NCI-H82 treated with DMSO at 0.1 percent for 48 hours (cell line): ENCODE results near the gene PKLR.
"Not testable (repeated sequence)": the region's sequence is repeated elsewhere in the genome, so short reads cannot be mapped to it uniquely, and the experiment has no call there.

Experiments used
- DNase-seq: peaks from one replicate; lab custom pipeline; 2025; ENCODE audit not compliant: unreplicated experiment; lab: John Stamatoyannopoulos, UW

PKLR gene

DNA sequence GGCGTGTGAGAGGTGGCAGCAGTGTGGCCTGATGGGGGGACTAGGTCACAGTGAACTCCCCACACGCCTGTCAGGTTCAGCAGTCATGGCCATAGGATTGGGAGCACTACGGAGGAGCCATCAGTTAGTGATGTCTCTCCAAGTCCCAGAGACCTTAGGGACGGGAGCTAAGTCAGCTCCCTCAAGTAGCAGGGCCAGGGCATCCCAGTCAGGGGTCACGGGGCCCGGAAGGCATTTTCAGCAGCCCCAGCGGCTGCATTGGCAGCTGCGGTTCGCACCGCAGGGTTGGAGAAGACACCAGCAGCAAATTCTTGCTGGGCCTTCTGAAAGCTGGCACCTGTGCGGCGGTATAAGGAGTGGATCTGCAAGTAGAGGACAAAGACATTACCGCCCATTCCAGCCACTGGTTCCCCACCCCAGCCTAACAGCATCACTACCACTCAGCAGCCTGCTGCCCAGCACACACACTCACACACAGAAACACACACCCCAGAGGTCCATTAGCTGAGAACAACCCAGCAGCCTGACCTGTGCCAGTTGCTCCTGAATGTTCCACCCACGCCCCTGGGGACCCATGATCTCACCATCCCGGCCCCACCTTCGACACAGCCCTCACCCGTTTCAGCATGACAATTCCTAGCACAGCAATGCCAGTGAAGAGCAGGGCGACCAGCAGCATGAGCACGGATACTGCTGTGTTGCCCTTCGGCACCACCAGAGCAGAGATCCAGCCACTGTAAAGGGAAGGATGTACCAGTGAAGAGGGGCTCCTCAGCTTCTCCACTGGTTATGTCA, 45.0 kb downstream of the PKLR start:
- DNase-seq, result no peak

DNA sequence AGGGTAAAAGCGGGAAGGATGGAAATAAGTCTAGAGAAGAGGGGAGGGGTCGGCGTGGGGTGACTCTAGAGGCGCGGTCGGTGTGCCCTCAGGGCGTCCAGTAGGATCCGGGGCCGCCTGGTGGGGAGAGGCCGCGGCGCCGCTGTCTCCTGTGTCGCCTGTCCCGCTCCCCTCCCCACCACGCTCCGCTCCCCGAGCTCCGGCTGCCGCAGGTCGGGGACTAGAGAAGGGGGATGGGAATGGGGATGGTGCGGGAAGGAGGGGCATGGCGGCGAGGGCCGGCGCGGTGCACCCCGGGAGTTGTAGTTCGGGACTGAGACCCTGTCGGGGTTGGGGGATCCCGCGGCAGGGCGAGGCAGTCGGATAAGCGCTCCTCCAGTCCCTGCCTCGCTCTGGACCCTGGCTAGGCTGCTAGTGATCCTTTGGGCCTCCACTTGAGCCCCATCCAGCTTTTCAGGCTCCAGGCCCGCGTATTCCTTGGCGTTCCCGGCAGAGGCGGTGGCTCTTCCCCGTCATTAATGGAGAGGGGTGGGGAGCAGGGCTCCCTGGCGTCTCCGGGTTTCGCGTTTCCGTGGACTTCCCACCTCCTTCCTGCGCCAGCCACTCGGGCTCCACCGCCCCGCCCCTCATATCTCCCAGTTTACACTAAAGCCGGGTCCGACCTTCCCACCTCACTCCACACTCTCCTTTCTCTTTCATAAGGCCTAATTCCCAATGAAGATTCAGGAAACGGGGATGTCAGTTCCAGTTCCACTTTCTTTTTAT, 45.8 kb downstream of the PKLR start, which contains the start of gene ENTREP3:
ENTREP3 (minus strand) TSS at position 241 of the 765 bp plus-strand sequence. CDS start 606 bp downstream, outside the sequence.
- peak; percentile 78 for DNase-seq

DNA sequence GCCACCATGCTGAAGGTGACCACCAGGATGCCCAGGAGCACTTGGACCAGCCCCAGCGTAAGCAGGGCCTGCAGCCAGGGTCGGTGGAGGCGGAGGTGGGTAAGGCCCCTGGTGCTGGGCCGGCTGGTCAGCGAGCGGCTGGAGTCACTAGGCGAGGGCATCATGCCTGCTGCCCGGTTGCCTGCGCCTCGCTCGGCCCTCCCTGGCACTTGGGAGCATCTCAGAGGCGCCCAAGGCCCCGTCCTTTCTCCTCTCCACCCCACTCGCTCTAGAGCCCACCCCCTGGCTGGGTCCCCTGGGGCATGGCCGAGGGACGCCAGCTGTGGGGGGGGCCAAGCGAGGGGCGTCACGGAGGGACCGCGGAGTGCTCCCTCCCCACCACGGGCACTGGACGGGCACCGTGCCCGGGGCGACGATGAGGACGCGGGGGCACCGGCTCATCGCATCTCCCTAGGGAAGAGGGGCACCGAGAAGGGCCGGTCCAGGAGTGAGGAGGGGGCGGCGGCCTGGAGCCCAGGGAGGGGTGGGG, 46.5 kb downstream of the PKLR start:
- DNase-seq, result no peak

DNA sequence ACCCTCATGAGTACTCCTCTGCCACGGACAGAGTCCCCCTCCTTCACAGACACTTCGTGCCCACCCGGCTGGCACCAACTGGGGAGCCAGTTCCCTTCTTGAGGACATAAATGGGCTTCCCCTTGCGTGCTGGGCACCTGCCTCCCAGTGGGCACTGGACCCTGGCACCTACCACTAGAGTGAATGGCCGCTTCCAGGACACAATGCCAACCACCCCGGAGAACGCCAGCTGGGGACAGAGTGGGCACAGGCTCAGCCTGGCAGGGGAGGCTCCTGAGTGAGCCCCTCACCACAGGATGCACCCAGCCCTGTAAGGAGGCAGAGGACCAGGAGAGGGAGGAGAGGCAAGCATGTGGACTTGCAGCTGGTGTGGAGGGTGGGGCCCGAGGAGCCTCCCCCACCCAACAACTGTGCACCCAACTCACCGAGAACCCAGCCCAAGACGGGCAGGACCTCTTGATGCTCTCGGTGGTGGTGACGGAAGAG, 47.0 kb downstream of the PKLR start:
- no peak for DNase-seq

DNA sequence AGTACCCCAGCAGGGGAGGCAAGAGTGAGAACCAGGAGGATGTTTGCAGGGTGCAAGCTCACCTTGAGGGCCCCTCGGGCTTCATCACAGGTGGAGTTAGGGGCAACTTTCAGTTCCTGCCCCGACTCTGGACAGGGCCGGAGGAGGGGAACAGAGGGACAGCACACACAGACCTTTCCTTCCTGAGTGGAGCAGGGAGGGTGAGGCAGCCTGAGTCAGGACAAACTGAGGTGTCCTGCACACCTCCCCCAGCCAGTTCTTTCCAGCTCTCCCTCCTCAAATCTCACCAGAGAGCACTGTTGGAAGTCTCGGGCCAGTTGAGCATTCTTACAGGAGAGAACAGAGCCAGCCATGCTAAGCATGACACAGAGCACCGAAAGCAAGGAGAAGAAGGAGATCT, 47.4 kb downstream of the PKLR start:
- DNase-seq, result no peak

DNA sequence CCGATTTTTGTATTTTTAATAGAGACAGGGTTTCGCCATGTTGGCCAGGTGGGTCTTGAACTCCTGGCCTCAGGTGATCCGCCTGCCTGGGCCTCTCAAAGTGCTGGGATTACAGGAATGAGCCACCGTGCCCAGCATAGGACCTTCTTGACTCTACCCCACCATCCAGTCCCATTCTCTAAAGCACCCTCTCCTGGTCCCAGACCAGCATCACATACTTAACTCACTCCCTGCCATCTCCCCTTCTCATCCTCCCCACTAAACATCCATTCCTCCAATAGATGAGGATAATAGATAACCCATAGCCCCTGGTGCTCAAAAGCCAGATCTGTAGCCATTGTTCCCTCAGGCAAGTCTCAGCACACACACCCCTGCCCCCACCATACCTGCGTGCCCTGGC, 48.0 kb downstream of the PKLR start:
- no peak for DNase-seq

DNA sequence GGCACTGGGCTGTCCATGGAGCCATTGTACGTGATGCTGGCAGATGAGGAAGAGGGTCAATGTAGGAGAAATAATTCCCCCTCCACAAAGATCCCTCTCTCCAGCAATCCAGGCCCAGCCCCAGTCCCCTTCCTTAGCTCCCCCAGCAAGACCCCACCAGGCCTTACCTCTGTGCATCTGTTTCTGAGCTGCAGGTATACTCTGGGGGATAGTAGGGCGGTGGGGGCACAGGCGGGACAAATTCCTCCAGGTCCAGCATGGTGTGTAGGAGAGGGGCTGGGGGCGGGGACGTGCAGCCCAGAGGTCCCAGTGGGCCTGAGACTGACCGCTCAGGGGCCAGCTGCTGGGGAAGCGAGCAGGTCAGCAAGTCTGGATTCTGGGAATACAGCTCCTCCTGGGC, 49.7 kb downstream of the PKLR start:
- DNase-seq, result no peak

DNA sequence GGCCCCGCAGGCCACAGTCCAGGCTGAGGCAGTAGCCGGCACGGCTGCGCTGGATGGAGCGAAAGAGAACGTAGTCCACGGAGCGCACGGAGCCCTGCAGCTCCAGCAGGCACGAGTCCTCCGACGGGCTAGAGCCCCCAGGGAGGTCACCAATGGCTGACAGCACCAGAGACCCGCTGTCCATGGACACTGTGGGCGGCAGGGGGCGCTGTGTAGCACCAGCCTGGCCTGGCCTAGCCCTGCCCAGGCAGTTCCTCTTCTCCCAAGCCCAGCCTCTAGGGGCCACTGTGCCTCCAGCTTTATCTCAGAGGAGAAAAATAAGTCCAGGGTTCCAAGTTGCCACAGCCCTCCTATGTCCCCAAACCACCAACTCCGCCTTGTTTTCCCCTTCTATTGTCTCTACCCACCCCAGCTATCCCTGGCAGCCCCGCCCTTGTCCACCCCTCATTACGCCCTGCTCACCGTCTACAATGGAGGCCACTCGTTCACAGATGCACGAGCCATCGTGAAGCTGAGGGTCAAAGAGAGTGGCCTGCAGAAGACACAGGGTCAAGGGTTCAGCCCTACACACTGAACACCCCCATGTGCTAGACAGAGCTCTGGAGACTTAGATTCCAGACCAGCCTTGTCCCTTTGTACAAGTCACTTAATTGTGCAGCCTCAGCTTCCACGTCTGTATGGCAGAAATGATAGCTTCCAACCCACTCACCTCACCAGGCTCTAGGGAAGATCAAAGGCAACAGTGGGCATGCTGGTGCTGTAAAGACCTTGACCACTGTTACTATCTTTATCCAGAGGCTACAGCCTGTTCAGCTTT, 50.4 kb downstream of the PKLR start:
- peak; percentile 91 for DNase-seq

DNA sequence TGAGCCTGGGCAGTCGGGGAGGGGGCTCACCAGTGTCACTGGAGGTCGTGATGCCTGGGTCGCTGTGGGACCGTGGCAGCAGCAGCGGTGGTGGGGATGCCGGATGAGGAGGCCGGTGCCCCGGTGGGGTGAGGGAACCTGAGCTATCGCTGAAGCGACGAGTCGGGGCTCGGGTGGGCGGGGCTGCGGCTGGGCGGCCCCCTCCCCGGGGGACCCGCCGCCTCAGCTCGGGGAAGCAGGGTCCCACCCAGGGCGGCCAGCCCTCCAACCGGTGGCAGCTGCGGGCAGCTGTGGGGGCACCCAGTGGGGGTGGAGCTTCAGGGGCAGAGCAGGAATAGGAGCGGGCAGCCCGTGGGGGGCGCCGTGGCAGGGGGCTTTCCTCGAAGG, 51.0 kb downstream of the PKLR start:
- no peak for DNase-seq

DNA sequence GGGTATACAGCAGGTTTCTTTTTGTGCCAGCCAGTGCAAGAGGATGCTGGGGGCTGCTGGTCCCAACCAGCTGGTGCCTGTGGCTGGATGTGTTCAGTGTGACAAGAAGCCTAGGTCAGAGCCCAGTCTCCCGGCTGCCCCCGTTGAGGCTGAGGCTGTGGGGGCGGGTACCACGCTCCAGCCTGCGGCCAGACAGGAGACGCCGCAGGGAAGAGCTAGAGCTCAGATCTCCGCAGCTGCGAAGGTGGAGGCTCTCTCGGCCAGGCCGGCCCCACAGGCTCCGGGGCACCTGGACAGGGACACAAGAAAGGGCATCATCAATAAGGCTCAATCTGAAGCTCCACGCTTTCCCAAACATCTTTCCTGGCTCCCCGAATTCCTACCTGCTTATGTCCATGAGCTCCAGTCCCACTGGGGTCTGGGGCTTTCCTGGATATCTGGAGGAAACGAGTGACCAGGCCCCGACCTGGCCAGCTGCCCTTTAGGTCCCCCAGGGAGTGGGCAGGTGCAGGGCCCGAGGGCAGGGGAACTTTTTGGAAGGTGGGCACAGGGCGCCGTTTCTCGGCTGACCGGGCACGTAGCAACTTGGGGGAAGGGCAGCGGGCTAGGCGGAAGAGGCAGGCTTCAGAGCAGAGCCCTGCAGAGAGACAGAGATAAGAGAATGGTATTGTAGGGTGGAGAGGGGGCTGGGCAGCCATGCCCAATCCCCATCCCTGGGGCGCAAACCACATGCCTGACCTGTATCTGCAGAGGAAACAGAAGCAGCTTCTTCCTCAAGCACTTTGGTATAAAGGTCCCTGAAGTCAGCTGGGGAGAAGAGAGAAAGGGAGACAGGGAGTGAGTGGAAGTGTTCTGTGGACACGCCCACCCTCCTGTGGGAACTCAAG, 53.3 kb downstream of the PKLR start:
- no peak for DNase-seq

DNA sequence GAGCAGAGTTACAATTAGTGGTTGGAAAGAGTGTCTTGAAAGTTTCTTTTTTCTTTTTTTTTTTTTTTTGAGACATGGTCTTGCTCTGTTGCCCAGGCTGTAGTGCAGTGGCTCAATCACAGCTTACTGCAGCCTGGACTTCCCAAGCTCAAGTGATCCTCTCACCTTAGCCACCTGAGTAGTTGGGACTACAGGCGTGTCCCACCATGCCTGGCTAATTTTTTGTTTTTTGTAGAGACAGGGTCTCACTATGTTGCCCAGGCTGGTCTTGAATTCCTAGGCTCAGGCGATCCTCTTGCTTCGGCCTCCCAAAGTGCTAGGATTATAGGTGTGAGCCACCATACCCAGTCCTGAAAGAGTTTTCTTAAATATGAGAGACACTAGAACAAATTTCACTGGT, 54.4 kb downstream of the PKLR start:
- DNase-seq, result not testable (repeated sequence)

DNA sequence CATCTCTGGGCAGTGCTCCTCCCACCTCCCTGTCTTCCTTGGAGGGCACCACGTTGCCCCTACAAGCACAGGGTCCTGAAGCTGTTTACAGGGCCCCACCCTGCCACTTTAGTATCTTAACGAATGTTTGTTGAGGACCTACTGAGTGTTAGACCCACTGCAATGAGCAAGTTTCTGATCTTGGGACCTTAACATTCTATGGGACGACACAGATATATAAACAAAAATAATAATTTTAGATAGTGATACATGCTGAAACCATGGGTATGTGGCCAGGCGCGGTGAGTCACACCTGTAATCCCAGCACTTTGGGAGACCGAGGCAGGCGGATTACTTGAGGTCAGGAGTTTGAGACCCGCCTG, 56.1 kb downstream of the PKLR start:
- no peak for DNase-seq

DNA sequence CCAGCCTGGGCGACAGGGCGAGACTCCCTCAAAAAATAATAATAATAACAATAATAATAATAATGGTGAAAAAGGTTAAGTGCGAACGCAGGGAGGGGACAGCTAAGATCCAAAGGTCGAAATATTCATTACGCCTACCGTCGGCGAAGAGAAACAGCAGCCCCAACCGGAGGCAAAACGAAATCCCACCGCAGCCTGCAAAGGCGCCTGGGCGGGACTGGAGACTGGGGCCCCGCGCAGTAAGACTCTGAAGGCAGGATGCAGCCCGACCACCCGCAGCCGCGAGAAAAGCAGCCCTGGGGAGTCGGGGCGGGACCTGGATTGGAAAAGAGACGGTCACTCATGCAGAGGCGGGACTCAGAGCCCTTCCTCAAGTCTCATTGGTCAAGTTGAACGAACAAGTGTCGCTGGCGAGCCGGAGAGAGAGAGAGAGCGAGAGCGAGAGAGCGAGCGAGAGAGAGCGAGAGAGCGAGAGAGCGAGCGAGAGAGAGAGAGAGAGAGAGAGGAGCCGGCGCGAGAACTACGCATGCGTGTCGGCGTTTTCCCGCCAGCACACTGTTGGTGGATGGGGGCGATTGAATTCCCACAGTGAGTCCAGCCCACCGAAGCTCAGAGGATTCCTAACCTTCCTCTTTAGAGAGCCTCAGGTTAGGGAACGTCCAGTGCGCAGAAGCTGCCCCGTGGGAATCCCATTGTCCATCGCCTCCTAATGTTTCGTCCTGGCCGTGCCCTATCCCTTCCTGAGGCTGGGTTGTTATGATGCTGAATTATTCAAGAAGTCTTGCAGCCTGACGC, 56.7 kb downstream of the PKLR start:
- peak; percentile 98 for DNase-seq

DNA sequence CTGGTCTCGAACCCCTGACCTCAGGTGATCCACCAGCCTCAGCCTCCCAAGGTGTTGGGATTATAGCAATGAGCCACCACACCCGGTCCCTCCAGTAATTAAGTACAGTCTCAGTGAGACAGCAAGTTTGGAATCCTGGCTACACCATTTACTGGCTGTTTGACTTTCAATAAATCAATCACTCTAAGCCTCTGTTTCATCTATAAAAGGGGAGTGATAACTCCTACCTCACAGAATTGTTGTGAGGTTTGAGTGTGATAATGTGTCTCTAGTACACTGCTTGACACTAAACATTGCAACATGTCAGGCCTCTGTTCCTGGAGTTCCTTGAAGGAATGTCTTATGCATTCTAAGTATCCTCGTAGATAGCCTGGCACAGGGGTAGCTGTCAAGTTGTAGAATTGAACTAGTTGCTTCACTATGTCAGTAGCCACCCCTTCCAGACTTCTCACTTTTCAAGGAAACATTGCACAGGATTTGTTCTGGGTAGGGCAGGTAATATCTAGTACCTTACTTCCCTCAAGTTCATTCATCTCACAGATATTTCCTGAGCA, 58.4 kb downstream of the PKLR start:
- DNase-seq, result no peak

DNA sequence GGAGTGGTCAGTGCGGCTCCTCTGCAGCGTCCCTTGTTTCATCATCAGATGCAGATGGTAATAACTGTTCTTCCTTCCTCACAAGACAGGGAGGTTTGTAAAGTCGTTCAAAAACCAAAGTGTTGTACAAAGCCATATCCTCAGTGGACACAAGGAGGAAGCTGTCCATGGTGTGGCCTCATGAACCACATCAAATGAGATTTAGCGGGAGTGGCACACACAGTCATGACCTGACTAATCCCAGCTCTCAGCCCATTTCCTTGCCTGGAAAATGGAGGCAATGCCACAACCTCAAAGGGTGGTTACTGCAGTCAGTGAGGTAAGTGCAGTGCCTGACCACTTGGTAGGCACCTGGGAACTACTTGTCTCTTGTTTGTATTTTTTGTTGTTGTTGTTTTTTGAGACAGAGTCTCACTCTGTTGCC, 59.4 kb downstream of the PKLR start:
- DNase-seq, result no peak

DNA sequence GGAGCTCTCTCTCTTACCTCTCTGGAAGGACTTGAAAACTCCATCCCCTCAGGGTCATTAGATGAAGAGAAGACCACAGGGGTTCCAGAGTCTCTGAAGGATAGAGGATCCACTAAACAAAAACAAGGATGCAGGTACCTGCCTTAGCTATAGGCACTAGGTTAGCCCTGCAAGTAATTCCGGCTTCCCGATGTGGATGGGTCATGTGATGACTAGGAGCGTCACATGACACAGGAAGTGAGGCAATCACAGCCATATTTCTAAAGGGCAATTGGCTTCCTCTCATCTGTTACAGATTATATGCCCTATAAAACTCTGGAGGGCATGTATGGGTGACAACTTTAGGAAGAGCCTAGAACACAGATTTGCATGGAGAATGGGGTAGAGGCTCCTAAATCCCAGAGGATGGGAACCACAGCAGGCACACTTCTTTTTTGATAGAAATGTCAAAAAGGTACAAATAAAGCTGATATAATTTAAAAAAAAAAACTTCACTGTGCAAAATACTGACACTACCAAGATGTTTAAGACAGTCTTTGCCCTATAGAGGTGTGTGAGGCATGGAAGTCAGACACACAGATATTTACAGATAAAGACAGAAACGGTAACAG, 60.1 kb downstream of the PKLR start:
- peak; percentile 71 for DNase-seq
